ENCODE results near the gene ARFGAP3.

DNA sequence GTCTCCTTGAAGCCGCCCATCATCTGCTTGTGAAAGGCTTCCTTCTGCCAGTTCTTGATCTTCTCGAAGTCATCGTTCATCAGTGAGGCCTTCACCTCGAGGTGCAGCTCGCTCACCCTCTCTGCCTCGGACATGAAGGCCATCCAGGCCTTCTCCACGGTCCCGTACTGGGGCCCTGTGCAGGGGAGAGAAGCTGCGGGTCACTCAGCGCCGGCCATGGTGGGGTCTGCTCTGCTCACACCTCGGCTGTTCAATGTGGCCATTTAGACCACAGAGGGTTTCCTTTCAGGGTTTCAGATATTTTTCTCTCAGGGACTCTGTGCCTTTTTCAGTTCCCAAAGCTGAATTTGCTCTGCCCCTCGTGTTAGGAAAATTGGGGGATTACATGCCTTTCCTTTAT is 33.9 kb upstream of the ARFGAP3 start:
- TF ChIP-seq POLR2A (IDR thresholded peaks at IDR 0.05) (no peak), EP300 (IDR thresholded peaks at IDR 0.05) (no peak), POLR2AphosphoS5 (IDR thresholded peaks at IDR 0.05) (no peak)
- TF ChIP-seq, protein P1, sequence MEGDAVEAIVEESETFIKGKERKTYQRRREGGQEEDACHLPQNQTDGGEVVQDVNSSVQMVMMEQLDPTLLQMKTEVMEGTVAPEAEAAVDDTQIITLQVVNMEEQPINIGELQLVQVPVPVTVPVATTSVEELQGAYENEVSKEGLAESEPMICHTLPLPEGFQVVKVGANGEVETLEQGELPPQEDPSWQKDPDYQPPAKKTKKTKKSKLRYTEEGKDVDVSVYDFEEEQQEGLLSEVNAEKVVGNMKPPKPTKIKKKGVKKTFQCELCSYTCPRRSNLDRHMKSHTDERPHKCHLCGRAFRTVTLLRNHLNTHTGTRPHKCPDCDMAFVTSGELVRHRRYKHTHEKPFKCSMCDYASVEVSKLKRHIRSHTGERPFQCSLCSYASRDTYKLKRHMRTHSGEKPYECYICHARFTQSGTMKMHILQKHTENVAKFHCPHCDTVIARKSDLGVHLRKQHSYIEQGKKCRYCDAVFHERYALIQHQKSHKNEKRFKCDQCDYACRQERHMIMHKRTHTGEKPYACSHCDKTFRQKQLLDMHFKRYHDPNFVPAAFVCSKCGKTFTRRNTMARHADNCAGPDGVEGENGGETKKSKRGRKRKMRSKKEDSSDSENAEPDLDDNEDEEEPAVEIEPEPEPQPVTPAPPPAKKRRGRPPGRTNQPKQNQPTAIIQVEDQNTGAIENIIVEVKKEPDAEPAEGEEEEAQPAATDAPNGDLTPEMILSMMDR (IDR thresholded peaks at IDR 0.05), result no peak

Measured in sigmoid colon (tissue), 4 donors.